HUES48 (cell line): Measurements from ENCODE around the gene CDC23.
"Not testable (repeated sequence)": the region's sequence is repeated elsewhere in the genome, so short reads cannot be mapped to it uniquely, and the experiment has no call there.

Experiments used
- H3K27ac ChIP-seq: one replicate; pipeline ENCODE4 v1.7.0; 2013; ENCODE audit warnings: low read depth, low read length, inconsistent platforms
- H3K27me3 ChIP-seq: 2 replicates; pipeline ENCODE4 v1.6.1; 2013; ENCODE audit warnings: mild to moderate bottlenecking, low read length; ENCODE audit not compliant: control insufficient read depth, insufficient read depth
- H3K36me3 ChIP-seq: 2 replicates; pipeline ENCODE4 v1.6.1; 2013; ENCODE audit warnings: low read length; ENCODE audit not compliant: control insufficient read depth, insufficient read depth
- H3K4me1 ChIP-seq: 2 replicates; pipeline ENCODE4 v1.6.1; 2013; ENCODE audit warnings: mild to moderate bottlenecking, low read length; ENCODE audit not compliant: control insufficient read depth, insufficient read depth
- H3K4me3 ChIP-seq: 2 replicates; pipeline ENCODE4 v1.5.1; 2013; ENCODE audit warnings: mild to moderate bottlenecking, low read depth, low read length
- H3K9ac ChIP-seq: 2 replicates; pipeline ENCODE4 v1.6.1; 2013; ENCODE audit warnings: mild to moderate bottlenecking, low read depth, low read length, moderate library complexity
- H3K9me3 ChIP-seq: 2 replicates; pipeline ENCODE4 v1.6.1; 2013; ENCODE audit warnings: low read length; ENCODE audit not compliant: control insufficient read depth, insufficient read depth

The CDC23 gene

GRCh38 chr5:138213161-138214029 is at the start of gene CDC23:
TSS of gene CDC23 (minus strand) at chr5:138213323. CDS start at chr5:138213312, 11 bp downstream.
- H3K36me3 ChIP-seq = peaks cover 15% of the 10 kb centered on the region
- peak within 1 kb of the TSS; percentile 97 for H3K4me3 ChIP-seq
- H3K9me3 ChIP-seq = no peaks in the 10 kb centered on the region
- no peaks in the 10 kb centered on the region for H3K27me3 ChIP-seq
- H3K4me1 ChIP-seq = 0 out of 2 replicates have a peak, but pooled peaks cover 2% of the 10 kb centered on the region
- peak within 1 kb of the TSS; percentile 89 for H3K27ac ChIP-seq
- H3K9ac ChIP-seq = peak within 1 kb of the TSS; percentile 94

- no peak overlapping the region for H3K9ac ChIP-seq
- H3K27ac ChIP-seq = no peak overlapping the region
- H3K4me1 ChIP-seq = no peaks in the 10 kb centered on the region
- H3K27me3 ChIP-seq = no peaks in the 10 kb centered on the region
- H3K36me3 ChIP-seq = no peaks in the 10 kb centered on the region
- H3K4me3 ChIP-seq = no peak overlapping the region
- H3K9me3 ChIP-seq = no peaks in the 10 kb centered on the region
Observed at GRCh38 chr5:138258704-138259292, 45.7 kb upstream of the CDC23 start.

GRCh38 chr5:138257583-138257982 is 44.5 kb upstream of the CDC23 start:
- H3K9me3 ChIP-seq = no peaks in the 10 kb centered on the region
- H3K27me3 ChIP-seq = no peaks in the 10 kb centered on the region
- no peak overlapping the region for H3K4me3 ChIP-seq
- H3K36me3 ChIP-seq = no peaks in the 10 kb centered on the region
- H3K4me1 ChIP-seq = no peaks in the 10 kb centered on the region
- H3K27ac ChIP-seq = no peak overlapping the region
- no peak overlapping the region for H3K9ac ChIP-seq

- no peaks in the 10 kb centered on the region for H3K27me3 ChIP-seq
- no peak overlapping the region for H3K4me3 ChIP-seq
- no peak overlapping the region for H3K9ac ChIP-seq
- no peaks in the 10 kb centered on the region for H3K4me1 ChIP-seq
- H3K27ac ChIP-seq = no peak overlapping the region
- no peaks in the 10 kb centered on the region for H3K9me3 ChIP-seq
- H3K36me3 ChIP-seq = no peaks in the 10 kb centered on the region
Observed at GRCh38 chr5:138252944-138253343, 39.8 kb upstream of the CDC23 start.

GRCh38 chr5:138247800-138248199 is 34.7 kb upstream of the CDC23 start:
- not testable (repeated sequence) for H3K4me1 ChIP-seq, H3K9ac ChIP-seq, H3K27ac ChIP-seq, H3K36me3 ChIP-seq, H3K9me3 ChIP-seq, H3K4me3 ChIP-seq
- peaks cover 15% of the 10 kb centered on the region for H3K27me3 ChIP-seq

GRCh38 chr5:138246822-138247221 is 33.7 kb upstream of the CDC23 start:
- no peaks in the 10 kb centered on the region for H3K36me3 ChIP-seq
- peaks cover 9% of the 10 kb centered on the region; the same call in 1 of the 2 replicates for H3K4me1 ChIP-seq
- no peak overlapping the region for H3K4me3 ChIP-seq
- no peak overlapping the region for H3K9ac ChIP-seq
- peaks cover 25% of the 10 kb centered on the region for H3K27me3 ChIP-seq
- no peaks in the 10 kb centered on the region for H3K9me3 ChIP-seq
- H3K27ac ChIP-seq = no peak overlapping the region

- peaks cover 30% of the 10 kb centered on the region for H3K27me3 ChIP-seq
- peaks cover 9% of the 10 kb centered on the region; the same call in 1 of the 2 replicates for H3K4me1 ChIP-seq
- no peak overlapping the region for H3K4me3 ChIP-seq
- no peak overlapping the region for H3K9ac ChIP-seq
- H3K9me3 ChIP-seq = no peaks in the 10 kb centered on the region
- no peaks in the 10 kb centered on the region for H3K36me3 ChIP-seq
- H3K27ac ChIP-seq = no peak overlapping the region
Observed at GRCh38 chr5:138246334-138246733, 33.2 kb upstream of the CDC23 start.

- H3K36me3 ChIP-seq = no peaks in the 10 kb centered on the region
- H3K9ac ChIP-seq = no peak overlapping the region
- peaks cover 36% of the 10 kb centered on the region for H3K27me3 ChIP-seq
- H3K27ac ChIP-seq = no peak overlapping the region
- no peaks in the 10 kb centered on the region for H3K9me3 ChIP-seq
- peaks cover 9% of the 10 kb centered on the region; the same call in 1 of the 2 replicates for H3K4me1 ChIP-seq
- H3K4me3 ChIP-seq = no peak overlapping the region
Observed at GRCh38 chr5:138245717-138246116, 32.6 kb upstream of the CDC23 start.

- H3K27ac ChIP-seq = no peak overlapping the region
- H3K9ac ChIP-seq = no peak overlapping the region
- H3K36me3 ChIP-seq = no peaks in the 10 kb centered on the region
- H3K4me3 ChIP-seq = no peak overlapping the region
- H3K4me1 ChIP-seq = peaks cover 9% of the 10 kb centered on the region; the same call in 1 of the 2 replicates
- peaks cover 50% of the 10 kb centered on the region for H3K27me3 ChIP-seq
- H3K9me3 ChIP-seq = no peaks in the 10 kb centered on the region
Observed at GRCh38 chr5:138243794-138244193, 30.7 kb upstream of the CDC23 start.

GRCh38 chr5:138241688-138242571 is 28.8 kb upstream of the CDC23 start:
- peak overlapping the region; percentile 68 for H3K4me3 ChIP-seq
- H3K9ac ChIP-seq = peak overlapping the region; percentile 16; the same call in 1 of the 2 replicates
- H3K27me3 ChIP-seq = peaks cover 50% of the 10 kb centered on the region
- peak overlapping the region; percentile 1 for H3K27ac ChIP-seq
- H3K36me3 ChIP-seq = no peaks in the 10 kb centered on the region
- peaks cover 9% of the 10 kb centered on the region; the same call in 1 of the 2 replicates for H3K4me1 ChIP-seq
- H3K9me3 ChIP-seq = no peaks in the 10 kb centered on the region
